Superior temporal gyrus (tissue), 1 donor: Measurements from ENCODE around the gene CDH4.
A peak's percentile ranks its signal among the peaks of the same experiment; 100 is the strongest.

Experiments used
- DNase-seq: peaks from one replicate; pipeline ENCODE4 v3.0.0-alpha.2; 2016; ENCODE audit errors: extremely low spot score

CDH4 gene

GRCh38 chr20:61889659-61890058 is 637.6 kb downstream of the CDH4 start:
- no peak for DNase-seq

GRCh38 chr20:61890210-61890609 is 638.1 kb downstream of the CDH4 start:
- no peak for DNase-seq

GRCh38 chr20:61891476-61891875 is 639.4 kb downstream of the CDH4 start:
- no peak for DNase-seq

- no peak for DNase-seq
Measured at GRCh38 chr20:61891916-61892649, 640.0 kb downstream of the CDH4 start.

- no peak for DNase-seq
Measured at GRCh38 chr20:61895016-61895415, 643.0 kb downstream of the CDH4 start.

- DNase-seq, result no peak
Measured at GRCh38 chr20:61895686-61896057, 643.6 kb downstream of the CDH4 start.

GRCh38 chr20:61896058-61896961 is 644.2 kb downstream of the CDH4 start:
- DNase-seq, result peak; percentile 80

- DNase-seq, result no peak
Measured at GRCh38 chr20:61897401-61898295, 645.6 kb downstream of the CDH4 start.

GRCh38 chr20:61898405-61898804 is 646.3 kb downstream of the CDH4 start:
- DNase-seq, result no peak

- peak; percentile 8 for DNase-seq
Measured at GRCh38 chr20:61900011-61900944, 648.2 kb downstream of the CDH4 start.

GRCh38 chr20:61900945-61901293 is 648.9 kb downstream of the CDH4 start:
- DNase-seq, result no peak

GRCh38 chr20:61901392-61902220 is 649.5 kb downstream of the CDH4 start:
- DNase-seq, result no peak

- no peak for DNase-seq
Measured at GRCh38 chr20:61902221-61902869, 650.3 kb downstream of the CDH4 start.

GRCh38 chr20:61903575-61904340 is 651.7 kb downstream of the CDH4 start:
- DNase-seq, result no peak

GRCh38 chr20:61904456-61904855 is 652.4 kb downstream of the CDH4 start:
- DNase-seq, result no peak

GRCh38 chr20:61905781-61906523 is 653.9 kb downstream of the CDH4 start:
- DNase-seq, result no peak

- DNase-seq, result no peak
Measured at GRCh38 chr20:61907081-61907891, 655.2 kb downstream of the CDH4 start.
